ENCODE data around the gene PAPOLG.

PAPOLG gene

DNA sequence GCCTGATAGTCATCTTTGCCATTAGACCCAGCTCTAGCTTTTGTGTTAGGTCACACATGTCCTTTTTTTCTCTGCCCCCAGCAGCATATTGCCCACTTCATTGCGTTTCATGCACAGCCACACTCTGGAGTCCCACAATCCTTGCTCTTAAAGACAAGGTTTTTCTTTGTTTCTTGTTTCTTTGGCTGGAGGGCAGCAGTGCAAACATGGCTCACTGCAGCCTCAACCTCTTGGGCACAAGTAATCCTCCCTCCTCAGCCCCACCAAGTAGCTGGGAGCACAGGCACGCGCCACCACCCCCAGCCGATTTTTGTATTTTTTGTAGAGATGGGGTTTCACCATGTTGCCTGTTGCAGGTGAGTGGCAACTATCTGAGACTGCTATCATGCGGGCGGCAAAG, 16.9 kb upstream of the PAPOLG start:
- TF ChIP-seq CTCF (IDR thresholded peaks at IDR 0.05) = no peak
- peaks cover 5% of the 10 kb centered on the region for H3K9me3 Mint-ChIP-seq
- peaks cover 15% of the 10 kb centered on the region for H3K4me1 Mint-ChIP-seq
- H3K27me3 Mint-ChIP-seq (ENCODE audit: low read depth, poor library complexity) = peaks cover 42% of the 10 kb centered on the region
- H3K36me3 Mint-ChIP-seq (ENCODE audit: low read depth) = no peaks in the 10 kb centered on the region
- H3K27ac Mint-ChIP-seq = no peak overlapping the region
- H3K4me3 Mint-ChIP-seq = no peak overlapping the region
- no peak for DNase-seq

- Mint-ChIP-seq H3K4me3 (no peak overlapping the region), H3K27ac (peak overlapping the region; percentile 48), H3K36me3 (ENCODE audit: low read depth) (no peaks in the 10 kb centered on the region), H3K4me1 (peaks cover 10% of the 10 kb centered on the region), H3K27me3 (ENCODE audit: low read depth, poor library complexity) (peaks cover 27% of the 10 kb centered on the region), H3K9me3 (peaks cover 5% of the 10 kb centered on the region)
- no peak for TF ChIP-seq CTCF (IDR thresholded peaks at IDR 0.05)
- no peak for DNase-seq
Measured at GRCh38 chr2:60741576-60741975, 14.5 kb upstream of the PAPOLG start.

GRCh38 chr2:60742419-60742818, 13.6 kb upstream of the PAPOLG start:
- Mint-ChIP-seq H3K27me3 (ENCODE audit: low read depth, poor library complexity) (peaks cover 19% of the 10 kb centered on the region), H3K4me3 (no peak overlapping the region), H3K9me3 (peaks cover 5% of the 10 kb centered on the region), H3K36me3 (ENCODE audit: low read depth) (no peaks in the 10 kb centered on the region), H3K4me1 (peaks cover 10% of the 10 kb centered on the region), H3K27ac (no peak overlapping the region)
- no peak for TF ChIP-seq CTCF (IDR thresholded peaks at IDR 0.05)
- DNase-seq = no peak

GRCh38 chr2:60745330-60745729, 10.7 kb upstream of the PAPOLG start:
- Mint-ChIP-seq H3K27ac (no peak overlapping the region), H3K4me1 (peaks cover 10% of the 10 kb centered on the region), H3K4me3 (no peak overlapping the region), H3K9me3 (no peaks in the 10 kb centered on the region), H3K27me3 (ENCODE audit: low read depth, poor library complexity) (peaks cover 23% of the 10 kb centered on the region), H3K36me3 (ENCODE audit: low read depth) (no peaks in the 10 kb centered on the region)
- no peak for TF ChIP-seq CTCF (IDR thresholded peaks at IDR 0.05)
- no peak for DNase-seq

- Mint-ChIP-seq H3K27ac (no peak overlapping the region), H3K36me3 (ENCODE audit: low read depth) (no peaks in the 10 kb centered on the region), H3K27me3 (ENCODE audit: low read depth, poor library complexity) (peaks cover 24% of the 10 kb centered on the region), H3K9me3 (no peaks in the 10 kb centered on the region), H3K4me1 (peaks cover 10% of the 10 kb centered on the region), H3K4me3 (no peak overlapping the region)
- no peak for TF ChIP-seq CTCF (IDR thresholded peaks at IDR 0.05)
- no peak for DNase-seq
Measured at GRCh38 chr2:60745761-60746160, 10.3 kb upstream of the PAPOLG start.

- no peak for TF ChIP-seq CTCF (IDR thresholded peaks at IDR 0.05)
- DNase-seq = no peak
- Mint-ChIP-seq H3K36me3 (ENCODE audit: low read depth) (no peaks in the 10 kb centered on the region), H3K4me1 (peaks cover 10% of the 10 kb centered on the region), H3K4me3 (no peak overlapping the region), H3K27me3 (ENCODE audit: low read depth, poor library complexity) (peaks cover 24% of the 10 kb centered on the region), H3K9me3 (no peaks in the 10 kb centered on the region), H3K27ac (no peak overlapping the region)
Measured at GRCh38 chr2:60746318-60746717, 9.8 kb upstream of the PAPOLG start.

Data from nephron progenitor cell (in vitro differentiated cells).